Measurements from ENCODE around the gene AATK.

DNA sequence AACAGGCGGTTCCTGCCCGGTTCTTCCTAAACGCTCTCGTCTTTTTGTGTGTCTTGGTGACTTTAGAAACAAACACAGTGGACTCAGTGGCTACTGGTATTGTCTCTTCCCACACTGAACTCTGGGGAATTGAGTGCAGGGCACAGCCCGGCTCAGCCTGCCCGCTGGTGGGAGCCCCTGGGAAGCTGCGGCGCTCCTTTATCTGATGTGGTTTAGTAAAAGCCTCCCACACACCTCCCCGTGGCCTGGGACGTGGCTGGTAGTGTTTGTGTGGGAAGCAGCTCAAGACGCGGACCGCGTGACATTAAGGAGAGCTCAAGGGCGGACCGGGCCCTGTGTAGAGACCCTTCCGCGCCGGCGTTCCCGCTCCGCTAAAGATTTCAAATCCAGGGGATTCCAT is 56.1 kb downstream of the AATK start:
- TF ChIP-seq, protein P1, sequence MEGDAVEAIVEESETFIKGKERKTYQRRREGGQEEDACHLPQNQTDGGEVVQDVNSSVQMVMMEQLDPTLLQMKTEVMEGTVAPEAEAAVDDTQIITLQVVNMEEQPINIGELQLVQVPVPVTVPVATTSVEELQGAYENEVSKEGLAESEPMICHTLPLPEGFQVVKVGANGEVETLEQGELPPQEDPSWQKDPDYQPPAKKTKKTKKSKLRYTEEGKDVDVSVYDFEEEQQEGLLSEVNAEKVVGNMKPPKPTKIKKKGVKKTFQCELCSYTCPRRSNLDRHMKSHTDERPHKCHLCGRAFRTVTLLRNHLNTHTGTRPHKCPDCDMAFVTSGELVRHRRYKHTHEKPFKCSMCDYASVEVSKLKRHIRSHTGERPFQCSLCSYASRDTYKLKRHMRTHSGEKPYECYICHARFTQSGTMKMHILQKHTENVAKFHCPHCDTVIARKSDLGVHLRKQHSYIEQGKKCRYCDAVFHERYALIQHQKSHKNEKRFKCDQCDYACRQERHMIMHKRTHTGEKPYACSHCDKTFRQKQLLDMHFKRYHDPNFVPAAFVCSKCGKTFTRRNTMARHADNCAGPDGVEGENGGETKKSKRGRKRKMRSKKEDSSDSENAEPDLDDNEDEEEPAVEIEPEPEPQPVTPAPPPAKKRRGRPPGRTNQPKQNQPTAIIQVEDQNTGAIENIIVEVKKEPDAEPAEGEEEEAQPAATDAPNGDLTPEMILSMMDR (IDR thresholded peaks at IDR 0.05; ENCODE audit: low read depth, low read length, poor library complexity, severe bottlenecking) = no peak
- no peak for TF ChIP-seq EZH2phosphoT487 (IDR thresholded peaks at IDR 0.05; ENCODE audit: borderline replicate concordance, low read length)
